Suprapubic skin (tissue), 4 donors: ENCODE data around the gene ZNF614. TPM values are rescaled to one million over a fixed set of nuclear protein-coding genes. Genes with fewer than 3 reads are reported as not detected.

Experiments used
- DNase-seq, 2 donors: peaks; one replicate each; pipeline ENCODE4 v3.0.0-alpha.2; 2019; ENCODE audit warnings: low spot score in 2 of 2
- H3K27ac ChIP-seq: fragments of 200-600 bp; sonication (generic); one replicate; pipeline ENCODE4 v1.5.1; 2019
- H3K27me3 ChIP-seq: fragments of 200-600 bp; sonication (generic); one replicate; pipeline ENCODE4 v1.5.1; 2019
- H3K36me3 ChIP-seq: fragments of 200-600 bp; sonication (generic); one replicate; pipeline ENCODE4 v1.5.1; 2019
- H3K4me1 ChIP-seq: fragments of 200-600 bp; sonication (generic); one replicate; pipeline ENCODE4 v1.5.1; 2019
- H3K4me3 ChIP-seq: fragments of 200-600 bp; sonication (generic); one replicate; pipeline ENCODE4 v1.5.1; 2019; ENCODE audit warnings: mild to moderate bottlenecking
- H3K9me3 ChIP-seq: fragments of 200-600 bp; sonication (generic); one replicate; pipeline ENCODE4 v1.5.1; 2019
- EP300 ChIP-seq: sonication (generic); formaldehyde crosslinking; IDR thresholded peaks from one replicate; pipeline ENCODE4 v1.6.1; 2017; ENCODE audit warnings: antibody characterized with exemption
- POLR2A ChIP-seq, 2 donors: fragments of 450-650 bp; IDR thresholded peaks; one replicate each; pipeline ENCODE4 v1.6.1; 2017; ENCODE audit warnings: antibody characterized with exemption in 2 of 2, mild to moderate bottlenecking in 2 of 2, moderate library complexity in 2 of 2
- POLR2AphosphoS5 ChIP-seq, 3 donors: sonication (generic); formaldehyde crosslinking; IDR thresholded peaks; one replicate each; pipeline ENCODE4 v1.6.1; 2017; ENCODE audit warnings: antibody characterized with exemption in 3 of 3
- WGBS: methylation state at CpG from one replicate; pipeline ENCODE4 v1.1.5; 2018; 5-methylcytosine and 5-hydroxymethylcytosine counted together
- total RNA-seq, 4 donors: library from RNA; depleted of rRNA; stranded (reverse); fragments of >200 nt; gene quantifications; one replicate each; pipeline ENCODE4 v1.1.0, GENCODE V29; 2016
- TF ChIP-seq, protein P1 (sequence below), 2 donors: fragments of 200-600 bp in 1 of 2; fragments of 450-650 bp in 1 of 2; sonication (generic) in 1 of 2; IDR thresholded peaks; one replicate each; pipeline ENCODE4 v1.5.1; 2016 to 2019; ENCODE audit warnings: antibody characterized with exemption in 2 of 2, mild to moderate bottlenecking in 1 of 2, moderate library complexity in 1 of 2

ZNF614 gene
- total RNA-seq, 4 donors from 2014 or later: 4.1 to 8.5 (median 4.6) TPM

DNA sequence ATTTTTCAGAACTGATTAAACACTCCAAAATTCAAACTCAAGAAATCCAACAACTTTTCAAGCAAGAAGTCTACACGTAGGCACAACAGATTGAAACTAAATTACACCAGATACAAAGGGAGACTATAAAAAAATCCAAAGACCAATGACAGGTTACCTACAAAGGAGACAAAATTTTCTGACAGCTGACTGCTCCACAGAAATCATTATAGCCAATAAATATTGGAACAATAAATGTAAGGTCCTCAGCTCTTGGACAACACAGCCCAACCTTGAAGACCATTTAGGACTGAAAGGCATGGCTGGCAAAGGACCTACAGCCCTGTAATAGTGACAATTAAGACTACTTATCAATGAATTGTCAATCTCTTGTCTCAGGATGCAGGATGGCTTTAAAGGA is 57.5 kb downstream of the ZNF614 start:
- 97% methylated on average over 1 of the region's 1 CpG for WGBS
- Histone ChIP-seq H3K27me3 (no peaks in the 10 kb centered on the region), H3K27ac (no peak overlapping the region), H3K9me3 (peaks cover 73% of the 10 kb centered on the region), H3K4me3 (no peak overlapping the region), H3K4me1 (no peaks in the 10 kb centered on the region), H3K36me3 (peaks cover 97% of the 10 kb centered on the region)
- TF ChIP-seq EP300: no peak
- no peak for TF ChIP-seq POLR2AphosphoS5 (IDR thresholded peaks at IDR 0.05)
- TF ChIP-seq, protein P1, sequence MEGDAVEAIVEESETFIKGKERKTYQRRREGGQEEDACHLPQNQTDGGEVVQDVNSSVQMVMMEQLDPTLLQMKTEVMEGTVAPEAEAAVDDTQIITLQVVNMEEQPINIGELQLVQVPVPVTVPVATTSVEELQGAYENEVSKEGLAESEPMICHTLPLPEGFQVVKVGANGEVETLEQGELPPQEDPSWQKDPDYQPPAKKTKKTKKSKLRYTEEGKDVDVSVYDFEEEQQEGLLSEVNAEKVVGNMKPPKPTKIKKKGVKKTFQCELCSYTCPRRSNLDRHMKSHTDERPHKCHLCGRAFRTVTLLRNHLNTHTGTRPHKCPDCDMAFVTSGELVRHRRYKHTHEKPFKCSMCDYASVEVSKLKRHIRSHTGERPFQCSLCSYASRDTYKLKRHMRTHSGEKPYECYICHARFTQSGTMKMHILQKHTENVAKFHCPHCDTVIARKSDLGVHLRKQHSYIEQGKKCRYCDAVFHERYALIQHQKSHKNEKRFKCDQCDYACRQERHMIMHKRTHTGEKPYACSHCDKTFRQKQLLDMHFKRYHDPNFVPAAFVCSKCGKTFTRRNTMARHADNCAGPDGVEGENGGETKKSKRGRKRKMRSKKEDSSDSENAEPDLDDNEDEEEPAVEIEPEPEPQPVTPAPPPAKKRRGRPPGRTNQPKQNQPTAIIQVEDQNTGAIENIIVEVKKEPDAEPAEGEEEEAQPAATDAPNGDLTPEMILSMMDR (IDR thresholded peaks at IDR 0.05): no peak
- no peak for TF ChIP-seq POLR2A (IDR thresholded peaks at IDR 0.05)
- DNase-seq: no peak

DNA sequence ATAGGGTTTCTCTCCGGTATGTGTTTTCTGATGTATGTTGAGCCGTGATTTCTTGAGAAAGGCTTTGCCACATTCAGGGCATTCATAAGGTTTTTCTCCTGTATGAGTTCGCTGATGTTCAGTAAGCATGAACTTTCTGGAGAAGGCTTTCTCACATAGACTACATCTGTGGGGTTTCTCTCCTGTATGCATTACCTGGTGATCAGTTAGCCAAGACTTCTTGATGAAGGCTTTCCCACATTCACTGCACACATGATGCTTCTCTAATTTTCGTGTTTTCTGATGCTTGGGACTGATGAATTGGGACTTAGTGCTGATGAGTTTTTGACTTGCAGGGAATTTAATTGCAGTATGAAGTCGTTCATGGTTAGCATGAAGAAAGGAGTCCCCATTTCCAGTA is 62.6 kb downstream of the ZNF614 start:
- Histone ChIP-seq H3K4me3 (no peak overlapping the region), H3K4me1 (no peaks in the 10 kb centered on the region), H3K27me3 (no peaks in the 10 kb centered on the region), H3K27ac (no peak overlapping the region), H3K9me3 (peaks cover 75% of the 10 kb centered on the region), H3K36me3 (peaks cover 83% of the 10 kb centered on the region)
- DNase-seq: no peak
- TF ChIP-seq POLR2AphosphoS5 (IDR thresholded peaks at IDR 0.05): no peak
- no peak for TF ChIP-seq EP300
- no peak for TF ChIP-seq POLR2A (IDR thresholded peaks at IDR 0.05)
- TF ChIP-seq, protein P1 (IDR thresholded peaks at IDR 0.05): no peak
- WGBS: 96% methylated on average over 5 of the region's 5 CpGs

Other genes with a start within 250 kb of the ZNF614 start
- gene FPR3, start 233.2 kb downstream of the ZNF614 start, total RNA-seq: 1 to 10 TPM in 3 of 4 donors, under 1 TPM in 1; 0.81 to 2.9 (median 2.1) TPM
- 10 to 100 TPM in 3 of 4 donors, 1 to 10 TPM in 1; 8.5 to 47.5 (median 17.9) TPM for gene ZNF577, start 140.4 kb downstream of the ZNF614 start, total RNA-seq
- 10 to 100 TPM in 3 of 4 donors, 1 to 10 TPM in 1; 9.0 to 19.7 (median 14.3) TPM for gene ZNF649, start 123.4 kb downstream of the ZNF614 start, total RNA-seq
- 1 to 10 TPM; 2.2 to 4.4 (median 3.0) TPM for gene ZNF613, start 100.9 kb downstream of the ZNF614 start, total RNA-seq
- 10 to 100 TPM in 2 of 4 donors, 1 to 10 TPM in 2; 7.0 to 15.9 (median 11.9) TPM for gene ZNF350, start 41.5 kb downstream of the ZNF614 start, total RNA-seq
- 10 to 100 TPM; 10.2 to 19.6 (median 13.6) TPM for gene ZNF615, start 20.2 kb downstream of the ZNF614 start, total RNA-seq
- gene ZNF432, start 20.5 kb upstream of the ZNF614 start, total RNA-seq: 10 to 100 TPM in 3 of 4 donors, 1 to 10 TPM in 1; 5.6 to 41.1 (median 13.4) TPM
- 10 to 100 TPM; 12.4 to 33.7 (median 18.6) TPM for gene ZNF841, start 67.4 kb upstream of the ZNF614 start, total RNA-seq
- 10 to 100 TPM in 1 of 4 donors, 1 to 10 TPM in 3; 5.1 to 12.2 (median 6.6) TPM for gene ZNF616, start 111.6 kb upstream of the ZNF614 start, total RNA-seq
- gene ZNF836, start 143.2 kb upstream of the ZNF614 start, total RNA-seq: 10 to 100 TPM in 3 of 4 donors, 1 to 10 TPM in 1; 7.3 to 25.7 (median 15.9) TPM
- 100 to 1,000 TPM; 206 to 285 (median 217) TPM for gene PPP2R1A, start 161.7 kb upstream of the ZNF614 start, total RNA-seq
- 10 to 100 TPM in 2 of 4 donors, 1 to 10 TPM in 2; 8.0 to 17.1 (median 12.3) TPM for gene ZNF766, start 241.2 kb upstream of the ZNF614 start, total RNA-seq